ENCODE measurements around the gene MAGEC3.
"Not testable (repeated sequence)": the region's sequence is repeated elsewhere in the genome, so short reads cannot be mapped to it uniquely, and the experiment has no call there.

Gene MAGEC3

GRCh38 chrX:141838016-141838415 is at the start of gene MAGEC3:
TSS of gene MAGEC3 (plus strand) at chrX:141838316. CDS start at chrX:141838316, 0 bp downstream.
- in situ Hi-C loops (cut with HindIII; ENCODE audit: low sequenced_read_pairs): no loop called here

GRCh38 chrX:141791856-141792255 is 46.3 kb upstream of the MAGEC3 start:
- in situ Hi-C loops (cut with HindIII; ENCODE audit: low sequenced_read_pairs): no loop called here

GRCh38 chrX:141811438-141811837 is 26.7 kb upstream of the MAGEC3 start:
- in situ Hi-C loops (cut with HindIII; ENCODE audit: low sequenced_read_pairs): no loop called here

GRCh38 chrX:141814213-141814857 is 23.8 kb upstream of the MAGEC3 start:
- in situ Hi-C loops (cut with HindIII; ENCODE audit: low sequenced_read_pairs): no loop called here

GRCh38 chrX:141815904-141816303 is 22.2 kb upstream of the MAGEC3 start:
- in situ Hi-C loops (cut with HindIII; ENCODE audit: low sequenced_read_pairs): no loop called here

- in situ Hi-C loops (cut with HindIII; ENCODE audit: low sequenced_read_pairs): no loop called here
Measured at GRCh38 chrX:141832247-141832646, 5.9 kb upstream of the MAGEC3 start.

- in situ Hi-C loops (cut with HindIII; ENCODE audit: low sequenced_read_pairs): no loop called here
Measured at GRCh38 chrX:141839856-141840255, 1.7 kb downstream of the MAGEC3 start.

DNA sequence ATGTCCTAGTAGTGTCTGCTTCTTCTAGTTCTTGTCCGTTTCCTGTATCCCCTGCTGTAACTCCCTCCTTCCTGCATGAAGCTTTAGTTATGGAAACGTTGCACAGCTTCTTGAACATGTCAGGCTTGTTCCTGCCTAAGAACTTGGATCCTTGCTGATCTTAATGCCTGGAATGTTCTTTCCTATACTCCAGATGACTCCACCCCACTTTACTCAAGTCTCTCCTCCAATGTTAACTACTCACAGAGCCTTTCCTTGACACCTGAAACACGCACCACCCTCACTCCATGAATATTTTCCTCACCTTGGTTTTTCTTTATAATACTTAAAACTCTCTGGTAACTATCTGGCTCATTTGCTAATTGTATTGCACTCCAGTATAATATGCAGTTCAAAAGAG is 19.4 kb downstream of the MAGEC3 start:
- in situ Hi-C loops (cut with HindIII; ENCODE audit: low sequenced_read_pairs): no loop called here

- in situ Hi-C loops (cut with HindIII; ENCODE audit: low sequenced_read_pairs): no loop called here
Measured at GRCh38 chrX:141879616-141880015, 41.5 kb downstream of the MAGEC3 start.

DNA sequence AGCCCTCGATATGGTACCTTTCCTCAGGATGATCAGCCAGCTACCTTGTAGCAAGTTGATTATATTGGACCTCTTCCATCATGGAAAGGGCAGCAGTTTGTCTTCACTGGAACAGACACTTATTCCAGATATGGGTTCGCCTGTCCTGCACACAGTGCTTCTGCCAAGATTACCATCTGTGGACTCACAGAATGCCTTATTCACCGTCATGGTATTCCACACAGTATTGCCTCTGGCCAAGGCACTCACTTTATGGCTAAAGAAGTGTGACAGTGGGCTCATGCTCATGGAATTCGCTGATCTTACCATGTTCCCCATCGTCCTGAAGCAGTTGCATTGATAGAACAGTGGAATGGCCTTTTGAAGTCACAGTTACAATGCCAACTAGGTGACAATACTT is 50.7 kb downstream of the MAGEC3 start:
- in situ Hi-C loops (cut with HindIII; ENCODE audit: low sequenced_read_pairs): not testable (repeated sequence)

GRCh38 chrX:141894733-141895132 is 56.6 kb downstream of the MAGEC3 start:
- in situ Hi-C loops (cut with HindIII; ENCODE audit: low sequenced_read_pairs): no loop called here

- in situ Hi-C loops (cut with HindIII; ENCODE audit: low sequenced_read_pairs): no loop called here
Measured at GRCh38 chrX:141897690-141898089, 59.6 kb downstream of the MAGEC3 start.

GRCh38 chrX:141902366-141902765 is 64.2 kb downstream of the MAGEC3 start:
- in situ Hi-C loops (cut with HindIII; ENCODE audit: low sequenced_read_pairs): no loop called here

DNA sequence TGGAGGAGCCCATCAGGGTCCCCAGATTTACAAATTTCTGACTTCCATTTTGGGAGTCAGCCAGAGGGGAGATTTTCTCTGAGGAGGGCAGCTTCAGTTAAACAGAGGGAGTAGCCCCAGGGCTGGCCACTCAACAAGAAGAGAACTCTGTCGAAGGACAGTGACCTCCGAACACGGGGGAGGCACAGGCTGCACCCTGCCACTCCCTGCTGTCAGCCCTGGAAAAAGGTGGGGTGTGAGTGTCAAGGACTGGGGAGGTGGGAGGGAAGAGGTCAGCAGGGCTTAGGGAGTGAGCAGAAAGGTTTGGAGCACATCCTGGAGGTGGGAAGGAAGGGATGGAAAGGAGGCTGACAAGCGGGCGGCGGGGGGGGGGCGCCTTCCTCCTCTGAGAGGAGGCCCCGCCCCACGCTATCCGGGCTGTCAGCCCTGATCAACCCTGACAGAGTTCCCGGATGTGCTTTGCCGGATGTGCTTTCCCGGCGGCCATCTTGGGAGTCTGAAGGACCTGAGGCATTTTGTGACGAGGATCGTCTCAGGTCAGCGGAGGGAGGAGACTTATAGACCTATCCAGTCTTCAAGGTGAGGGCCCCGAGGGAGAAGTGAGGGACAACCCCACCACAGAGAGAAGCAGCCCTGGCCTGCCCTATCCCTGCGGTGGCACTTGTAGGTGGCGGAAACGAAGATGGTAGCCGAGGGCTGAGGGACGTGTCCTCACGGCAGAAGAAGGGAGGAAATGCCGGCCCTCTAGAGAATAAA is 65.5 kb downstream of the MAGEC3 start, which contains the start of gene MAGEC1:
Gene MAGEC1, plus strand, starts transcription at position 495 of the 756 bp plus-strand sequence. CDS start 1,179 bp downstream, outside the sequence.
- in situ Hi-C loops (cut with HindIII; ENCODE audit: low sequenced_read_pairs): no loop called here

DNA sequence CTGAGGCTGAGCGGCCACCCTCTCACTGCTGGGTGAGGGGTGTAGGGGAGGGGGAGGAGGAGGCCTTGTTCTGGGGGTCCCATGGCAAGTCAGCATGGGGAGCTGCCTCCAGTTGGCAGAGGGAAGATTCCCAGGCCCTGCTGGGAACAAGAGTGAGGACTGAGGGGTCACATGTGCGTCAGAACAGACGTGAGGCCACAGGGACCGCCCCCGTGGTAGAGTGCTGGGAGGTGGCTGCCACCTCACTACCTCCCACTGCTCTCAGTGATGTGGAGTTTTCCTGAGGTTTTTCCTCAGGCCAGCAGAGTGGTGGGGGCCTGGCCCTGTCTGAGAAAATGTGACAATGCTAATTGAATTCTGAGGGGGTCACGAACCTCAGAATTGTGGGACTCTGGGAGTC is 66.1 kb downstream of the MAGEC3 start:
- in situ Hi-C loops (cut with HindIII; ENCODE audit: low sequenced_read_pairs): no loop called here

GRCh38 chrX:141917801-141918200 is 79.7 kb downstream of the MAGEC3 start:
- in situ Hi-C loops (cut with HindIII; ENCODE audit: low sequenced_read_pairs): no loop called here

GRCh38 chrX:141924293-141924692 is 86.2 kb downstream of the MAGEC3 start:
- in situ Hi-C loops (cut with HindIII; ENCODE audit: low sequenced_read_pairs): no loop called here

DNA sequence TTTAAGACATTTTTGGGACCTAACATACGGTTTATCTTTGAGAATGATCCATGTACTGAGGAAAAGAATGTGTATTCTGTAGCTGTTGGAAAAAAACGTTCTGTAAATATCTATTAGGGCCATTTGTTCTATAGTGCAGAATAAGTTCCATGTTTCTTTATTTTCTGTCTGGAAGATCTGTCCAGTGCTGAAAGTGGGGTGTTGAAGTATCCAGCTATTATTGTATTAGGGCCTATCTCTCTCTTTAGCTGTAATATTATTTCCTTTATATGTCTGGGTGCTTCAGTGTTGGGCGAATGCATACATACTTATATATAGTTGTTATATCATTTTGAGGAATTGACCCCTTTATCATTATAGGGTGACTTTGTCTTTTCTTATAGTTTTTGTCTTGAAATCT is 90.3 kb downstream of the MAGEC3 start:
- in situ Hi-C loops (cut with HindIII; ENCODE audit: low sequenced_read_pairs): no loop called here

DNA sequence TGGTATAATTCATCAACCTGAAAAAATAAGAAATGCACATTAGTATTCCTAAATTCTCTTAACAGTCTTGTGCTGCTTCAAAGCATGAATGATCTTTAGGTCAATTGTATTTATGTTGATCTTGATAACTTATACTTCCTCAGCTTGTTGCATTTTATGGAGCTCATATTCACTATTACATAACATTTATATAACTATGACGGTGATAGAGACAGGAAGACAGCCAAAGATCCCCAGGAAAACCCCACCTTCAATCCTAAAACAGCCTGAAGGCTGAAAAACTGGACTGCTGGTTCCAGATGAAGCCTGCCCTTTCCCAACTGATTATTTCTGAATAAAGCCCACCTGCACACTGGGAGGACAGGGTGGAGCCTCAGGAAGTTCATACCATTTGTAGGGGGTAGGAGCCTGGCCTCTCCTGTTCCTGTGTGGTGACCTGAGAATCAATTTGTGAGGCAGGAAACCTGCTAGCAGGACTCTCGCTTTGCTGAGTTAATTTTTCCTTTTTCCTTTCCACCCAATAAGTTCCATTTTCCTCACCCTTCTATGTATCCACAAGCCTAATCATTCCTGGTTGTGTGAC is 96.0 kb downstream of the MAGEC3 start:
- in situ Hi-C loops (cut with HindIII; ENCODE audit: low sequenced_read_pairs): no loop called here

- in situ Hi-C loops (cut with HindIII; ENCODE audit: low sequenced_read_pairs): no loop called here
Measured at GRCh38 chrX:141935645-141936044, 97.5 kb downstream of the MAGEC3 start.

DNA sequence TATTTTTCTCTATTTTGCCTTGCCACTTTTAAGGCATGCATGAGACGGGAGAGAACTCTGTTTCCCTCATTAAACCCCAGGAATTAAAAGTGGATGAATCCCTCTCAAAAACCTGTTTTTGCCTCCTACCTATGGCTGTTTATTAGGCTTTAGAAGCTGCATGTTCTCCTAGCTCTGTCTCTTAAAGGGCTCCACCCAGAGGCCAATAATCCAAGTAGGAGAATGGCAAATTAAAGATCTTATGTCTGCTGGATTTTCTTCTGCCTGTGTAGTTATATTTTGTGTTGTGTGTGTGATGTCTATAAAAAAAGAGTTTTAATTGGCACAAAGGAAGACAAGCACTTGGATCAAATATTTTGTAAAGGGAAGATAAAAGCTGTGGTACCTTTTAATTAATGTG is 98.0 kb downstream of the MAGEC3 start:
- in situ Hi-C loops (cut with HindIII; ENCODE audit: low sequenced_read_pairs): no loop called here

GRCh38 chrX:141941234-141941633 is 103.1 kb downstream of the MAGEC3 start:
- in situ Hi-C loops (cut with HindIII; ENCODE audit: low sequenced_read_pairs): no loop called here
